ENCODE measurements around the gene ZNF217.
"Not testable (repeated sequence)": the region's sequence is repeated elsewhere in the genome, so short reads cannot be mapped to it uniquely, and the experiment has no call there.

Gene ZNF217

DNA sequence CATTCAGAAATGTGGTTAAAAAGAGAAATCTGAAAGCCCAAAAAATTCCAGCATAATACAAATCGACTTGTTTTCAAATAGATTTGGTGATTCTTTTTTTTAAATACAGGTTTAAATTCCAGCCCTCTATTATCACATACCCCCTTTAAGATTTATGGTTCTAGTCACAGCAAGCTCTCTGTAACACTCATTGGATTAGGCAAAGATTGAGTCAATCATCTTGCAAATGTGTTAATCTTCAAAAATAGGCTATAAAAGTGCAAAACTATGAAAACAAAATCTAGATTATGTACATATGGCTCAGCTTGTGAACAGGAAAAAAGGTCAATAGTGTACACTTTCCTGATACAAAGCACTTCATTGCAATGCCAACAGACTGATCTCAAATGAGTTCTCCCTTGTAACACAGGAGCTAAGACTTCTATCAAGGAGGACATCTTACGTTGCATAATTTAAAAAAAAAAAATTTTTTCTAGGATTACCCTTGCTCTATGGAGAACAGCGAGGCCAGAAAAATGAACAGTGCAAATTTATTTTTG is 26.2 kb downstream of the ZNF217 start:
- H3K4me3 ChIP-seq (replicated peaks; ENCODE audit: low read depth, low read length) = no peak overlapping the region
- TF ChIP-seq, protein P1, sequence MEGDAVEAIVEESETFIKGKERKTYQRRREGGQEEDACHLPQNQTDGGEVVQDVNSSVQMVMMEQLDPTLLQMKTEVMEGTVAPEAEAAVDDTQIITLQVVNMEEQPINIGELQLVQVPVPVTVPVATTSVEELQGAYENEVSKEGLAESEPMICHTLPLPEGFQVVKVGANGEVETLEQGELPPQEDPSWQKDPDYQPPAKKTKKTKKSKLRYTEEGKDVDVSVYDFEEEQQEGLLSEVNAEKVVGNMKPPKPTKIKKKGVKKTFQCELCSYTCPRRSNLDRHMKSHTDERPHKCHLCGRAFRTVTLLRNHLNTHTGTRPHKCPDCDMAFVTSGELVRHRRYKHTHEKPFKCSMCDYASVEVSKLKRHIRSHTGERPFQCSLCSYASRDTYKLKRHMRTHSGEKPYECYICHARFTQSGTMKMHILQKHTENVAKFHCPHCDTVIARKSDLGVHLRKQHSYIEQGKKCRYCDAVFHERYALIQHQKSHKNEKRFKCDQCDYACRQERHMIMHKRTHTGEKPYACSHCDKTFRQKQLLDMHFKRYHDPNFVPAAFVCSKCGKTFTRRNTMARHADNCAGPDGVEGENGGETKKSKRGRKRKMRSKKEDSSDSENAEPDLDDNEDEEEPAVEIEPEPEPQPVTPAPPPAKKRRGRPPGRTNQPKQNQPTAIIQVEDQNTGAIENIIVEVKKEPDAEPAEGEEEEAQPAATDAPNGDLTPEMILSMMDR (IDR thresholded peaks at IDR 0.05; ENCODE audit: low read length, missing control alignments) = no peak
- DNase-seq (ENCODE audit: low read depth) = no peak

DNA sequence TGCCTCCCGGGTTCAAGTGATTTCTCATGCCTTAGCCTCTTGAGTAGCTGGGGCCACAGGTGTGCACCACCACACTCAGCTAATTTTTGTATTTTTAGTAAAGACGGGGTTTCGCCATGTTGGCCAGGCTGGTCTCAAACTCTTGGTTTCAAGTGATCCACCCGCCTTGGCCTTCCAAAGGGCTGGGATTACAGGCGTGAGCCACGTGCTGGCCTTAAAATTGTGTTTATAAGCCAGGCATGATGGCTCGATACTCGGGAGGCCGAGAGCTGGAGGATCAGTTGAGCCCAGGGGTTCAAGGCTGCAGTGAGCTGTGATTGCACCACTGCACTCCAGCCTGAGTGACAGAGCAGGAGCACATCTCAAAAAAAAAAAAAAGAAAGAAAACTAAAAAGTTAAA is 27.0 kb downstream of the ZNF217 start:
- not testable (repeated sequence) for DNase-seq (ENCODE audit: low read depth)

DNA sequence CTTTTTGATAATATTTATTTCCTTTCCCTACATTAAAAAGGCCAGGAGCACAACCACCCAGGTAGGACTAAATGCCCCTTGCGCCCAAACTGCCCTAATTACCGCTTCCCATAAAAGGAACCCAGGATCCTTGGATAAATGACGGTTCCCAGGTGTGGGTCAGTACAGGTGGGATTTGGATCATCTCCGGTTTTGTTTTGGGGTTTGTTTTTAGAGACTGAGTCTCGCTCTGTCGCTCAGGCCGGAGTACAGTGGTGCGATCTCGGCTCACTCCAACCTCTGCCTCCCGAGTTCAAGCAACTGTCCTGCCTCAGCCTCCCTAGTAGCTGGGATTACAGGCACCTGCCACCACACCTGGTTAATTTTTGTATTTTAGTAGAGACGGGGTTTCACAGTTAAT is 28.4 kb downstream of the ZNF217 start:
- TF ChIP-seq, protein P1 (IDR thresholded peaks at IDR 0.05; ENCODE audit: low read length, missing control alignments) = no peak
- no peak for DNase-seq (ENCODE audit: low read depth)
- no peak overlapping the region for H3K4me3 ChIP-seq (replicated peaks; ENCODE audit: low read depth, low read length)

More for the DNA sequence above, 27.0 kb downstream of the ZNF217 start:
- H3K4me3 ChIP-seq (replicated peaks; ENCODE audit: low read depth, low read length) = not testable (repeated sequence)

DNA sequence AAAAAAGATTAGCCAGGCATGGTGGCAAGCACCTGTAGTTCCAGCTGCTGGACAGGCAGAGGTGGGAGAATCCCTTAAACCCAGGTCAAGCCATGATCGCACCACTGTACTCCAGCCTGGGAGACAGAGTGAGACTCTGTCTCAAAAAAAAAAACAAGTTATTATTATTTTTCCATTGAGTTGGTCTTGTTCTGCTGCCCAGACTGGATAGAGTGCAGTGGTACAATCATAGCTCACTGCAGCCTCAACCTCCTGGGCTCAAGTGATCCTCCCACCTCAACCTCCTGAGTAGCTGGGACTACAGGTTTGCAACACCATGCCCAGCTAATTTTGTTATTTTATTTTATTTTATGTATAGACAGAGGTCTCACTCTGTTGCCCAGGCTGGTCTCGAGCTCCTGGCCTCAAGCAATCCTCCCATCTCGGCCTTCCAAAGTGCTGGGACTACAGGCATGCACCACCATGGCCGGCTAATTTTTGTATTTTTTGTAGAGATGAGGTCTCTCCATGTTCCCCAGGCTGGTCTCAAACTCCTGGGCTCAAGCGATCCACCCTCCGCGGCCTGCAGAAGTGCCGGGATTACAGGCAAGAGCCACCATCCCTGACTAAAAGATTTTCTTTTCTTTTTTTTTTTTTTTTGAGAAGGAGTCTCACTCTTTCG is 31.4 kb downstream of the ZNF217 start:
- not testable (repeated sequence) for H3K4me3 ChIP-seq (replicated peaks; ENCODE audit: low read depth, low read length); DNase-seq (ENCODE audit: low read depth)

DNA sequence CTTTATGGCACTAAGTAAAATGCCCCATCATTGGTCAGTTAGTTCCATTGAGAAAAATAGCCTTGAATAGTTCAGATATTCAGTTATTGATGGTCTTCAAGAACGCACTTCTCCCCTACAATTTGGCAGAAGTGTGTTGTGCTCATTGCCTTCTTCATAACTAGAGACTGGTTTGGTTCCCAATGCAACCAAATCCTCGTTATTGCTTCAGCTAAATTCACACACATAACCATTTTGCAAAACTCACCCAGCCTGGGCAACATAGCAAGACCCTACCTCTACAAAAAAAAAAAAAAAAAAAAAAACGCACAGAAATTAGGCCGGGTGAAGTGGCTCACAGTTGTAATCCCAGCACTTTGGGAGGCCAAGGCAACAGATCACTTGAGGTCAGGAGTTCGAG is 32.1 kb downstream of the ZNF217 start:
- DNase-seq (ENCODE audit: low read depth) = no peak
- no peak overlapping the region for H3K4me3 ChIP-seq (replicated peaks; ENCODE audit: low read depth, low read length)
- TF ChIP-seq, protein P1 (IDR thresholded peaks at IDR 0.05; ENCODE audit: low read length, missing control alignments) = no peak

DNA sequence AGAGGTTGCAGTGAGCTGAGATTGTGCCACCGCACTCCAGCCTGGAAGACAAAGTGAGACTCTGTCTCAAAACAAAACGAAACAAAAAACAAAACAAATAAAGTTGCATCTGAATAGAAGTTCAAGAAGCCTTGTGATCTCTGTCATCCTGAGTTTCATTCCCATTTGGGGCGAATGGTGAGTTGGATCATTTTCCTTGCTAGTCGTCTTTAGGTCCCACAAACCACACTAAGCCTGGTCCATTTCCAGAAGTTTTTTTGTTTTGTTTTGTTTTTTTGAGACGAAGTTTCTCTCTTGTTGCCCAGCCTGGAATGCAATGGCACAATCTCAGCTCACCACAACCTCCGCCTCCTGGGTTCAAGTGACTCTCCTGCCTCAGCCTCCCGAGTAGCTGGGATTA is 33.8 kb downstream of the ZNF217 start:
- DNase-seq (ENCODE audit: low read depth) = no peak
- TF ChIP-seq, protein P1 (IDR thresholded peaks at IDR 0.05; ENCODE audit: low read length, missing control alignments) = no peak
- no peak overlapping the region for H3K4me3 ChIP-seq (replicated peaks; ENCODE audit: low read depth, low read length)

DNA sequence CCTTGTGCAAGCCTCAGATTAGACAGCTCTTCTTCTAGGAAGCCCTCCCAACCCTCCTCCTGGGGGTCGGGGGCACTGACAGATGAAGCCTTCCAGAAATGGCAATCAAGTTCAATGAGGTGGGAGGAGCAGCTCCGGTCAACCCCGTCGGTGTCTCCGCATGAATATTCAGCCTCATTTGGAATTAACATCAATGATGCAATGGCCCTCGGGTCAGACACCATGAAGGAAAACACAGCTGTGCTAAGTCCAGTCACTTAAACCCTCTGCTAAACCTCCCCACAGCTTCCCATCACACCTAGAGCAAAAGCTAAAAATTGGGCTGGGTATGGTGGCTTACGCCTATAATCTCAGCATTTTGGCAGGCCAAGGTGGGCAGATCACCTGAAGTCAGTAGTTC is 36.5 kb downstream of the ZNF217 start:
- H3K4me3 ChIP-seq (replicated peaks; ENCODE audit: low read depth, low read length) = no peak overlapping the region
- DNase-seq (ENCODE audit: low read depth) = no peak
- TF ChIP-seq, protein P1 (IDR thresholded peaks at IDR 0.05; ENCODE audit: low read length, missing control alignments) = no peak

DNA sequence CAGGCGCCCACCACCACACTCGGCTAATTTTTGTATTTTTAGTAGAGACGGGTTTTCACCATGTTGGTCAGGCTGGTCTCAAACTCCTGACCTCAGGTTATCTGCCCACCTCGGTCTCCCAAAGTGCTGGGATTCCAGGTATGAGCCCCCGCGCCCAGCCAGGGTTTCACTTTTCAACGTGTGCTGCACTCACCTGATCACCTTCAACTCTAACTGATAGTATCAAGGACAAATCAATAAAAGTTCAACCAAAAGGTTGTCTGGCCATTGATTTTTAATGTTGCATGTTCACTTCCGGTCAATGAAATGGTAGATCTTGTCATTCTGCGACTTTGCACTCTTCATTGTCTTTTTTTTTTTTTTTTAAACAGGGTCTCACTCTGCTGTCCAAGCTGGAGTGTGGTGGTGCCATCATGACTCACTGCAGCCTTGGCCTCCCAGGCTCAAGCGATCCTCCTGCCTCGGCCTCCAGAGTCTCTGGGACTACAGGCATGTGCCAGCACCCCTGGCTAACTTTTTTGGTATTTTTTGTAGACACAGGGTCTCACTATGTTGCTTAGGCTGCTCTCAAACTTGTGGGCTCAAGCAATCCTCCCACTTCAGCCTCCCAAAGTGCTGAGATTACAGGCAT is 37.3 kb downstream of the ZNF217 start:
- no peak for DNase-seq (ENCODE audit: low read depth)

More for the DNA sequence above, 37.3 kb downstream of the ZNF217 start:
- TF ChIP-seq, protein P1 (IDR thresholded peaks at IDR 0.05; ENCODE audit: low read length, missing control alignments) = no peak
- H3K4me3 ChIP-seq (replicated peaks; ENCODE audit: low read depth, low read length) = no peak overlapping the region

Data from fibroblast of pulmonary artery (primary cell).